Activated CD4-positive, alpha-beta T cell treated with anti-CD3 and anti-CD28 coated beads, Interleukin-2, amount 50 U/mL, for 48 hours (primary cell): ENCODE results near the gene CDK8.
A peak's percentile ranks its signal among the peaks of the same experiment; 100 is the strongest.
"Not testable (repeated sequence)": the region's sequence is repeated elsewhere in the genome, so short reads cannot be mapped to it uniquely, and the experiment has no call there.

ENCODE experiments used
- DNase-seq, 2 experiments: peaks; one replicate each; pipeline ENCODE4 v3.0.0-alpha.2; 2020

CDK8 gene

GRCh38 chr13:26253787-26254582 lies at the start of gene CDK8:
Gene CDK8, plus strand, starts transcription at chr13:26254129. Its CDS starts 513 bp downstream, at chr13:26254642.
- peak; percentile 87 to 90 for DNase-seq

GRCh38 chr13:26208287-26208686 lies 45.6 kb upstream of the CDK8 start:
- no peak for DNase-seq

GRCh38 chr13:26213345-26213744 lies 40.6 kb upstream of the CDK8 start:
- DNase-seq: no peak

GRCh38 chr13:26213982-26214381 lies 39.9 kb upstream of the CDK8 start:
- DNase-seq: no peak

GRCh38 chr13:26216042-26216441 lies 37.9 kb upstream of the CDK8 start:
- no peak for DNase-seq

- no peak for DNase-seq
These were observed 34.2 kb upstream of the CDK8 start for GRCh38 chr13:26219726-26220125.

GRCh38 chr13:26220575-26220974 lies 33.4 kb upstream of the CDK8 start:
- DNase-seq: no peak

GRCh38 chr13:26221399-26221720 lies 32.6 kb upstream of the CDK8 start:
- no peak for DNase-seq

GRCh38 chr13:26221721-26222519 lies 32.0 kb upstream of the CDK8 start, which contains the start of gene RNF6:
Gene RNF6, minus strand, starts transcription at chr13:26222314. Its CDS starts 2,665 bp downstream, at chr13:26219649.
- DNase-seq: peak; percentile 80 to 86

- DNase-seq: no peak
These were observed 31.3 kb upstream of the CDK8 start for GRCh38 chr13:26222520-26223046.

GRCh38 chr13:26225896-26226617 lies 27.9 kb upstream of the CDK8 start:
- DNase-seq: no peak

GRCh38 chr13:26227166-26227971 lies 26.6 kb upstream of the CDK8 start:
- DNase-seq: no peak

GRCh38 chr13:26228096-26228495 lies 25.8 kb upstream of the CDK8 start:
- DNase-seq: no peak

GRCh38 chr13:26229080-26229615 lies 24.8 kb upstream of the CDK8 start:
- no peak for DNase-seq

- no peak for DNase-seq
These were observed 23.2 kb upstream of the CDK8 start for GRCh38 chr13:26230703-26231102.

GRCh38 chr13:26236296-26236695 lies 17.6 kb upstream of the CDK8 start:
- DNase-seq: no peak

GRCh38 chr13:26246154-26246553 lies 7.8 kb upstream of the CDK8 start:
- DNase-seq: no peak

GRCh38 chr13:26247011-26247410 lies 6.9 kb upstream of the CDK8 start:
- DNase-seq: no peak

- DNase-seq: no peak
These were observed 6.3 kb upstream of the CDK8 start for GRCh38 chr13:26247608-26248007.

GRCh38 chr13:26249551-26249950 lies 4.4 kb upstream of the CDK8 start:
- no peak for DNase-seq

- DNase-seq: not testable (repeated sequence)
These were observed 1.9 kb upstream of the CDK8 start for GRCh38 chr13:26252006-26252405.

- DNase-seq: no peak
These were observed 605 bp upstream of the CDK8 start for GRCh38 chr13:26253262-26253786.
